ENCODE data around the gene MACROD1.
"Not testable (repeated sequence)": the region's sequence is repeated elsewhere in the genome, so short reads cannot be mapped to it uniquely, and the experiment has no call there.

Gene MACROD1

GRCh38 chr11:63979426-63979825 lies 186.5 kb downstream of the MACROD1 start:
- no peak for DNase-seq

GRCh38 chr11:63978551-63979239 lies 187.2 kb downstream of the MACROD1 start:
- DNase-seq: no peak
- intact Hi-C loops (cut with DNase I): no loop called here

More at GRCh38 chr11:63979426-63979825, 186.5 kb downstream of the MACROD1 start:
- intact Hi-C loops (cut with DNase I): no loop called here

- intact Hi-C loops (cut with DNase I): no loop called here
- DNase-seq: peak; percentile 95 to 100 (median 99)
Measured at GRCh38 chr11:63974259-63975143, 191.4 kb downstream of the MACROD1 start, which contains the start of gene COX8A. Gene COX8A, plus strand, starts transcription at chr11:63974620. Its CDS starts 61 bp downstream, at chr11:63974681.

GRCh38 chr11:63973912-63974258 lies 192.0 kb downstream of the MACROD1 start:
- peak in 3 of 42 donors; percentile 6 to 39 (median 14) for DNase-seq
- intact Hi-C loops (cut with DNase I): not testable (repeated sequence)

- intact Hi-C loops (cut with DNase I): no loop called here
- DNase-seq: no peak
Measured at GRCh38 chr11:63970902-63971301, 195.0 kb downstream of the MACROD1 start.

- intact Hi-C loops (cut with DNase I): no loop called here
- no peak for DNase-seq
Measured at GRCh38 chr11:63969461-63969860, 196.5 kb downstream of the MACROD1 start.

GRCh38 chr11:63966444-63966843 lies 199.5 kb downstream of the MACROD1 start:
- DNase-seq: no peak
- intact Hi-C loops (cut with DNase I): no loop called here

- intact Hi-C loops (cut with DNase I): not testable (repeated sequence)
Measured at GRCh38 chr11:63963895-63964294, 202.0 kb downstream of the MACROD1 start.

GRCh38 chr11:63961608-63962412 lies 204.1 kb downstream of the MACROD1 start:
- DNase-seq: no peak
- intact Hi-C loops (cut with DNase I): no loop called here

More at GRCh38 chr11:63963895-63964294, 202.0 kb downstream of the MACROD1 start:
- DNase-seq: not testable (repeated sequence)

GRCh38 chr11:63958008-63958407 lies 207.9 kb downstream of the MACROD1 start:
- intact Hi-C loops (cut with DNase I): no loop called here
- DNase-seq: no peak

GRCh38 chr11:63952570-63952969 lies 213.3 kb downstream of the MACROD1 start:
- intact Hi-C loops (cut with DNase I): no loop called here
- DNase-seq: no peak

GRCh38 chr11:63951779-63952536 lies 214.0 kb downstream of the MACROD1 start:
- no peak for DNase-seq
- intact Hi-C loops (cut with DNase I): no loop called here
